ENCODE measurements around the gene ZC3H10. TPM values are rescaled to one million over a fixed set of nuclear protein-coding genes. Genes with fewer than 3 reads are reported as not detected.

The ZC3H10 gene
- total and polyA plus RNA-seq, 2 of the 13 experiments (the other 11 are each of a cell fraction or from before 2014, with no cell fraction given): 0.70 to 2.3 TPM

DNA sequence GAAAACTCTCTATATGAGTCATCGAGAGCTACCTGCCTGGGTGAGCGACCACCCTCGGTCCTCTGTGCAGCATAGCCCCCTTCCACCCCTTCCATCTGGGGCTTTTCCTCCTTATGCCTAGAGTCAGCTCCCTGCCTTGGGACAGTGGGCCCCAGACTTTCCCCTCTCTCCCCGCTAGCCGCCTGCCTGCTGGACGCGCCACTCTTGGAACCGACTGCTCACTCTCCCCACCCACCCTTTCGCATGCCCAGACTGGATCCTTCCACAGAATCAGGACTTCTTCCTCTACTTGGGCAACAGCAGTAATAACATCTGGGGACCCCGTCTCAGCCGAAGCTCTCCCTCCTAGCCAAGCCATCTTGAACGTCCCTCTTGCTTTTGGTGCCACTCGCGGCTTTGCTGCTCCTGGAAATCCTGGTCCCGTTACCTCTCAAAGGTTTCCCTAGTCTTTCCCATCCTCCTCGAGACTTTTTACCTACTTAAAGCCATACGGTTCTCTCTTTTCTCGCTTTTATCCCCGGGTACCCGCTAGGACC is 10.7 kb downstream of the ZC3H10 start (continued):
- TF ChIP-seq ZHX2 (IDR thresholded peaks at IDR 0.05; ENCODE audit: low read depth): no peak
- 0 out of 2 replicates have a peak, but pooled peaks have one; percentile 13 for TF ChIP-seq ZHX2 (CRISPR knock-in tag; IDR thresholded peaks at IDR 0.05; ENCODE audit: borderline replicate concordance)
- TF ChIP-seq KIAA2018 (CRISPR knock-in tag; IDR thresholded peaks at IDR 0.05; ENCODE audit: borderline replicate concordance): 0 out of 2 replicates have a peak, but pooled peaks have one; percentile 23

All from HepG2 (cell line).